ENCODE results near the gene RPRD2.

RPRD2 gene

GRCh38 chr1:150508982-150509381 lies 145.0 kb downstream of the RPRD2 start:
- TF ChIP-seq GATA2 (IDR thresholded peaks at IDR 0.05; ENCODE audit: low read depth, low read length) (no peak), GATA3 (IDR thresholded peaks at IDR 0.05; ENCODE audit: low read depth, low read length) (no peak)

DNA sequence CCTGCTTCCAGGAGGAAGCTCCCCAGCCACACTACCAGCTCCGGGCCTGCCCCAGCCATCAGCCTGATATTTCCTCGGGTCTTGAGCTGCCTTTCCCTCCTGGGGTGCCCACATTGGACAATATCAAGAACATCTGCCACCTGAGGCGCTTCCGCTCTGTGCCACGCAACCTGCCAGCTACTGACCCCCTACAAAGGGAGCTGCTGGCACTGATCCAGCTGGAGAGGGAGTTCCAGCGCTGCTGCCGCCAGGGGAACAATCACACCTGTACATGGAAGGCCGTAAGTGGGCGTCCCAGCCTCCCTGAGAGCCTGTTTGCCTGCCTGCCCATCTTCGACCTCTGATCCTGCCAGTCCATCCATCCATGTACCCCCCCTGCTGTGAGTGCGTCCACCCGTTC lies 147.6 kb downstream of the RPRD2 start:
- no peak for TF ChIP-seq GATA3 (IDR thresholded peaks at IDR 0.05; ENCODE audit: low read depth, low read length)
- no peak for TF ChIP-seq GATA2 (IDR thresholded peaks at IDR 0.05; ENCODE audit: low read depth, low read length)

GRCh38 chr1:150511985-150512660 lies 148.2 kb downstream of the RPRD2 start:
- no peak for TF ChIP-seq GATA2 (IDR thresholded peaks at IDR 0.05; ENCODE audit: low read depth, low read length)
- no peak for TF ChIP-seq GATA3 (IDR thresholded peaks at IDR 0.05; ENCODE audit: low read depth, low read length)

DNA sequence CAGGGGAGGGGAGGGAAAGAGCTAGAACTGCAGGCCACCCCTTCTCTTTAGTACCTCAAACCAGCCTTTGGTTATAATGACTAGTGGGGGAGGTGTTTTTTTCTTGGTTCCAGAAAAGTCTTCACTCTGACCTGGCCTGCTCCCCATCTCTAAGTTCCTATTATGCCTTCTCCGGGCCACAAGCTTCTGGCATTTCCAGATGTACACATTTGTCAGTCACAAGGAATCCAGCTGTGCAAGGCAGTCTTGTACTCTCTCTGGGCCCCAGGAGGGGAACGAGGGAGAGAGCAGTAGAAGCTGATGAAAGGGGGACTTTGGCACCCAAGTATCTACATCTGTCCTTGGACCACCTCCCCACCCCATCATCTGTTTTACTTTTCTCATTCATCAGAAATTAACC lies 148.9 kb downstream of the RPRD2 start:
- TF ChIP-seq GATA3 (IDR thresholded peaks at IDR 0.05; ENCODE audit: low read depth, low read length) (no peak), GATA2 (IDR thresholded peaks at IDR 0.05; ENCODE audit: low read depth, low read length) (no peak)

GRCh38 chr1:150513351-150513791 lies 149.4 kb downstream of the RPRD2 start:
- no peak for TF ChIP-seq GATA3 (IDR thresholded peaks at IDR 0.05; ENCODE audit: low read depth, low read length)
- no peak for TF ChIP-seq GATA2 (IDR thresholded peaks at IDR 0.05; ENCODE audit: low read depth, low read length)

GRCh38 chr1:150514260-150514659 lies 150.3 kb downstream of the RPRD2 start:
- TF ChIP-seq GATA2 (IDR thresholded peaks at IDR 0.05; ENCODE audit: low read depth, low read length) (no peak), GATA3 (IDR thresholded peaks at IDR 0.05; ENCODE audit: low read depth, low read length) (no peak)

- no peak for TF ChIP-seq GATA3 (IDR thresholded peaks at IDR 0.05; ENCODE audit: low read depth, low read length)
- TF ChIP-seq GATA2 (IDR thresholded peaks at IDR 0.05; ENCODE audit: low read depth, low read length), result no peak
Observed at GRCh38 chr1:150514913-150515327, 151.0 kb downstream of the RPRD2 start.

GRCh38 chr1:150515328-150516049 lies 151.5 kb downstream of the RPRD2 start, which contains the start of gene FALEC:
Gene FALEC, plus strand, starts transcription at chr1:150515752.
- TF ChIP-seq GATA2 (IDR thresholded peaks at IDR 0.05; ENCODE audit: low read depth, low read length) (no peak), GATA3 (IDR thresholded peaks at IDR 0.05; ENCODE audit: low read depth, low read length) (no peak)

DNA sequence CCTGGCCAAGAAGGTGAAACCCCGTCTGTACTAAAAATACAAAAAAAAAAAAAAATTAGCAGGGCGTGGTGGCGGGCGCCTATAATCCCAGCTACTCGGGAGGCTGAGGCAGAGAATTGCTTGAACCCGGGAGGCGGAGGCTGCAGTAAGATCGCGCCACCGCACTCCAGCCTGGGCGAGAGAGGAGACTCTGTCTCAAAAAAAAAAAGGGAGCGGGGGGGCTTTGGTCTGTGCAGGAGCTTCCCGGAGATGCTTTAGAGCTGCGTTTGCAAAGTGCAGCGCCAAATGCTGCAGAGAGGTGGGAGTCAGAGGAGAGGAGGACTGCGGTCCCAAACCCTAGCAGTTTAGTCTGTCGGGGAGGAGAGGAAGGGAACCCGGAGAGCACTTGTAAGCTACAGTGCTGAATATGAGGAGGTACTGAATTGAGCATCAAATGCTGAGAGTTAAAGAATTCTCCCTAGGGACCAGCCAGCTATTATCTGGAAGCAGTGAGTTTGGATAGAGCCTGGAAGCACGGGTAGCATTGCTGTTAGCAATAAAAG lies 152.2 kb downstream of the RPRD2 start:
- TF ChIP-seq GATA2 (IDR thresholded peaks at IDR 0.05; ENCODE audit: low read depth, low read length), result no peak
- TF ChIP-seq GATA3 (IDR thresholded peaks at IDR 0.05; ENCODE audit: low read depth, low read length), result no peak

GRCh38 chr1:150516616-150517015 lies 152.7 kb downstream of the RPRD2 start:
- no peak for TF ChIP-seq GATA2 (IDR thresholded peaks at IDR 0.05; ENCODE audit: low read depth, low read length)
- no peak for TF ChIP-seq GATA3 (IDR thresholded peaks at IDR 0.05; ENCODE audit: low read depth, low read length)

GRCh38 chr1:150521196-150521968 lies 157.4 kb downstream of the RPRD2 start:
- TF ChIP-seq GATA3 (IDR thresholded peaks at IDR 0.05; ENCODE audit: low read depth, low read length) (no peak), GATA2 (IDR thresholded peaks at IDR 0.05; ENCODE audit: low read depth, low read length) (no peak)

GRCh38 chr1:150525348-150525747 lies 161.4 kb downstream of the RPRD2 start:
- no peak for TF ChIP-seq GATA3 (IDR thresholded peaks at IDR 0.05; ENCODE audit: low read depth, low read length)
- no peak for TF ChIP-seq GATA2 (IDR thresholded peaks at IDR 0.05; ENCODE audit: low read depth, low read length)
